D721Med (cell line): ENCODE results near the gene MLLT3.

Experiments used
- DNase-seq: peaks from one replicate; pipeline ENCODE4 v3.0.0; 2011; ENCODE audit warnings: low spot score; ENCODE audit not compliant: insufficient read length
- FAIRE-seq: peaks from 2 replicates; lab custom pipeline; 2011; peaks lifted over from hg19 to GRCh38; lab: Jason Lieb, UNC
- TF ChIP-seq, protein P1 (sequence below): IDR thresholded peaks from 2 replicates; pipeline ENCODE4 v1.5.1; 2012; ENCODE audit warnings: mild to moderate bottlenecking, control low read depth; ENCODE audit not compliant: insufficient read depth; ENCODE audit errors: missing control alignments

The MLLT3 gene

GRCh38 chr9:20570087-20570486 is 52.2 kb downstream of the MLLT3 start:
- TF ChIP-seq, protein P1, sequence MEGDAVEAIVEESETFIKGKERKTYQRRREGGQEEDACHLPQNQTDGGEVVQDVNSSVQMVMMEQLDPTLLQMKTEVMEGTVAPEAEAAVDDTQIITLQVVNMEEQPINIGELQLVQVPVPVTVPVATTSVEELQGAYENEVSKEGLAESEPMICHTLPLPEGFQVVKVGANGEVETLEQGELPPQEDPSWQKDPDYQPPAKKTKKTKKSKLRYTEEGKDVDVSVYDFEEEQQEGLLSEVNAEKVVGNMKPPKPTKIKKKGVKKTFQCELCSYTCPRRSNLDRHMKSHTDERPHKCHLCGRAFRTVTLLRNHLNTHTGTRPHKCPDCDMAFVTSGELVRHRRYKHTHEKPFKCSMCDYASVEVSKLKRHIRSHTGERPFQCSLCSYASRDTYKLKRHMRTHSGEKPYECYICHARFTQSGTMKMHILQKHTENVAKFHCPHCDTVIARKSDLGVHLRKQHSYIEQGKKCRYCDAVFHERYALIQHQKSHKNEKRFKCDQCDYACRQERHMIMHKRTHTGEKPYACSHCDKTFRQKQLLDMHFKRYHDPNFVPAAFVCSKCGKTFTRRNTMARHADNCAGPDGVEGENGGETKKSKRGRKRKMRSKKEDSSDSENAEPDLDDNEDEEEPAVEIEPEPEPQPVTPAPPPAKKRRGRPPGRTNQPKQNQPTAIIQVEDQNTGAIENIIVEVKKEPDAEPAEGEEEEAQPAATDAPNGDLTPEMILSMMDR = no peak
- FAIRE-seq (no peak), DNase-seq (no peak)

DNA sequence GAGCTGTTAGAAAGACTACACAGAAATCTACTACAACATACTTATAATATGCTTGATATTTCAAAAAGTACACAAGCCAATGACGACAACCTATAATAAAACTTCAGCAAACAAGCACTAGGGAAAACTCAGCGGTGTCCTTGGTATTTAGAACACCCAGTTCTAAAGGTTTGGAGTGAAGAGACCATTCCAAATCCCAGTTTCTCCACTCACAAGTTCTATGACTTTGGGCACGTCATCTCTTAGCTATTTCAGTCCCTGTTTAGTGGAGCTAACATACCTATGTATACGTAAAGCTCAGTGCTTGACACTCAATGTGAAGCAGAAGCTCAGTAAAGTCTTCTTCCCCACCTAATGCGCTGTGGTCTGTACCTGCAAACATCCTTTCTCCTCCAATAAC is 52.8 kb downstream of the MLLT3 start:
- DNase-seq (no peak), FAIRE-seq (no peak)
- TF ChIP-seq, protein P1 = no peak

DNA sequence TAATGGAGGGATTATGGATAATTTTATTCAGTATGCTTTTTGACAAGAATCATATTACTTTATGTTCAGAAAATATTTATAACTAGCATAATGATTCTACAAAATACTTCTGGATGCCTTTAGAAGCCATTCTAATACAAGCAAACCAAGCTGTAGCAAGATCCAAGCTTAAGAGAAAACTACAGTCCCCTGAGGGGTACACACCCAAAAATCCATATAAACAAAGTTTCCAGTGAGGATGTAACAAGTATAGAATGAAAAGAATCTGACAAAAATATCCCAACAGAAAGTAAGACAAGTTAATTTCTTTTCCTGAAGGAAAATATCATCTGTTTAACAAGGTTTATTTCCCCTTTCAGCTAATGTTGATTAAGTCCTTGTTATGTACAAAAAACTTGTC is 53.9 kb downstream of the MLLT3 start:
- TF ChIP-seq, protein P1 = no peak
- FAIRE-seq (no peak), DNase-seq (no peak)

DNA sequence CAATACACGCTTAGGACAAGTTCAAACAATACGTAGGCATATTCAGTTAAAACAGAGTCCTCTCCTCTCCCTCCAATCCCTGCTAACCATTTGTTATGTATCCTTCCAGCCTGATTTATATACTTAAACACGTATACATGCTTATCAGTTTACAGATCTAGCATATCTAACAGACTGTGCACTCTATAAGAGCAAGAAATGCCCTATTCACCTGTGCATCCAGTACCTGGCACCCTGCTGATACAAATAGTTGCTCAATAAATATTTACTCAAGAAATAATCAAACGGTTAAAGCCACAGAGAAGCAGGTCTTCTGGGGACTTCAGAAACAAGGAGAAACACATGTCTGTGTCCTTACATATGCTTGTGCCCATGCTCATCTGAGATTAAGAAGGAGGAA is 55.9 kb downstream of the MLLT3 start:
- no peak for DNase-seq
- TF ChIP-seq, protein P1 = no peak
- FAIRE-seq = no peak

DNA sequence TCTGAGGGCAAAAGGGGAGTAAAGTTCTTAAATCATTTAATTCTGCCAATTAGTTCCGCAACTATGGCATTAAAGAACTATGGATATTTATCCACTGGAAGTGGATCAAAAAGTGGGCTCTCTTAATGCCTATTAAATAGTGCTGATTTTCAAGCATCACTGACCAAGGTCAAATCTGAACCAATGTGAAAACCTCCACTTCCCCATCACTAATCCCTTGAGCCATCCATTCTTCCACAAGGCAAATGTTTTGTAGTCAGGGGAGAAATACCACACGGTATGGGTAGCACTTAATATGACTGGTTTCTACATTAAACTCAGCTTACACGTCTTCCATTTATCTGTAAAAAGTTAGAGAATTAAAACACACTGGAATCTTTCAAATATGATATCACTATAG is 57.6 kb downstream of the MLLT3 start:
- FAIRE-seq (no peak), DNase-seq (no peak)
- TF ChIP-seq, protein P1 = no peak

DNA sequence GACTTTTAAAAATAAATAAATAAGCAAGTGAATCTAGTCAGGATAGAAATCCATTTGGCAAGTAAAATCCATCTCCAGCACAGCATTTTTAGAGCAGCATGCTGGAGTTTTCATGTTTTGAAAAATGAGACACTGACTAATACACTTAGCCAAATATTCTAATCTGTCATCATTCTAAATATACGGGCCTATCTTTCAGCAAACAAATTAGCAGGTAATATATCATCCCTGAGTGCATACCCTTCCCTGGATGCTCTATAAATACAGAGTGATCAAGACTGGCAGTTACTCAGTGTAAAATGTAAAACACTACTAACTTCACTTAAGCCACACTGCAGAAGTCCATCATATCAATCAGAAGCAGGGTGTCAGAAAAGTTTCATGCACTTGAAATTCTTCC is 58.4 kb downstream of the MLLT3 start:
- TF ChIP-seq, protein P1 = no peak
- DNase-seq (no peak), FAIRE-seq (no peak)

DNA sequence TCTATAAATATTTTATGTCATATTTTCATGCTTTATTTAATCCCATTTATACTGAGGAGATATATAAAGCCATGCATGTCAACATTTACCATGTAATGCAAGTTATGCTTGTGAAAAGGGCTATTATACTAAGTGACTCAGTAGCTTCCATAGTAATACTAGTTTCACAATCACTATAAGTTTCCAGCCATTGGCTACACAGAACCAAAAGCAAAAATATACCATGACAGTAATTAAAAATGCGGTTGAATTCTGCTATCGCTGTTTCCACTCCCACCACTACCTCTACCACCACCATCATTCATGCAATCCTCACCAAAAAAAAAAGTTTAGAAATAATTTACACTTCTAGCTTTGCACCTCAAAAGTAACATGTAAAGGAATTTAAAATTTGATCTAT is 60.2 kb downstream of the MLLT3 start:
- no peak for FAIRE-seq
- TF ChIP-seq, protein P1 = no peak

More for the DNA sequence above, 60.2 kb downstream of the MLLT3 start:
- DNase-seq = no peak
